Stomach smooth muscle (tissue), 2 donors: ENCODE data around the gene SENP3.

Experiments
- H3K27ac ChIP-seq: one replicate; pipeline ENCODE4 v1.7.0; 2013; ENCODE audit warnings: mild to moderate bottlenecking, low read length, inconsistent platforms
- H3K27me3 ChIP-seq, 2 donors: one replicate each; pipeline ENCODE4 v1.7.0; 2013; ENCODE audit warnings: low read length in 2 of 2; ENCODE audit not compliant: insufficient read depth in 2 of 2, control insufficient read depth in 1 of 2
- H3K36me3 ChIP-seq, 2 donors: one replicate each; pipeline ENCODE4 v1.7.0; 2013; ENCODE audit warnings: low read length in 2 of 2; ENCODE audit not compliant: control insufficient read depth in 2 of 2, insufficient read depth in 2 of 2
- H3K4me1 ChIP-seq: one replicate; pipeline ENCODE4 v1.7.0; 2013; ENCODE audit warnings: low read length; ENCODE audit not compliant: control insufficient read depth, insufficient read depth
- H3K4me3 ChIP-seq, 2 donors: one replicate each; pipeline ENCODE4 v1.7.0; 2013; ENCODE audit warnings: low read length in 2 of 2
- H3K9ac ChIP-seq, 2 donors: one replicate each; pipeline ENCODE4 v1.7.0; 2013; ENCODE audit warnings: low read length in 2 of 2, mild to moderate bottlenecking in 1 of 2
- H3K9me3 ChIP-seq, 2 donors: one replicate each; pipeline ENCODE4 v1.7.0; 2013; ENCODE audit warnings: low read length in 2 of 2; ENCODE audit not compliant: control insufficient read depth in 2 of 2
- donor health status: healthy.
- donor health status: Pancreatic carcinoma.

The SENP3 gene

DNA sequence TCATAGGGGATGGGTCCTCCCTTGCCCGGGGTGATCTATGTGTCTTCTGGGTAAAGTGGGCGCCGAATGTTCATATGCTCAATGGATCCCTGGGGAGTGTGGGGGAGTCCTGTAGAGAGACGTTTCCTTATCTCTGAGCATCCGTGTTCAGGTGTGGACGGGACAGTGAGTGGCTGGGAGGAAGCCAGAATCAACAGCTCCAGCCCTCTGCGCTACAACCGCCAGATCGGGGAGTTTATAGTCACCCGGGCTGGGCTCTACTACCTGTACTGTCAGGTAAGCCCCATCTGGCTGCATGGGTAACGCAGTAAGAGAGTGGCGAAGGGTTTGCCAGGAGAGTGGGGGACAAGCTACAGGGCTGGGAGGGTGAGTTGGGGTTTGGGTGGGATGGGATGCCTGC lies 5.1 kb upstream of the SENP3 start:
- Histone ChIP-seq H3K9ac (no peak overlapping the region), H3K4me3 (no peak overlapping the region)

DNA sequence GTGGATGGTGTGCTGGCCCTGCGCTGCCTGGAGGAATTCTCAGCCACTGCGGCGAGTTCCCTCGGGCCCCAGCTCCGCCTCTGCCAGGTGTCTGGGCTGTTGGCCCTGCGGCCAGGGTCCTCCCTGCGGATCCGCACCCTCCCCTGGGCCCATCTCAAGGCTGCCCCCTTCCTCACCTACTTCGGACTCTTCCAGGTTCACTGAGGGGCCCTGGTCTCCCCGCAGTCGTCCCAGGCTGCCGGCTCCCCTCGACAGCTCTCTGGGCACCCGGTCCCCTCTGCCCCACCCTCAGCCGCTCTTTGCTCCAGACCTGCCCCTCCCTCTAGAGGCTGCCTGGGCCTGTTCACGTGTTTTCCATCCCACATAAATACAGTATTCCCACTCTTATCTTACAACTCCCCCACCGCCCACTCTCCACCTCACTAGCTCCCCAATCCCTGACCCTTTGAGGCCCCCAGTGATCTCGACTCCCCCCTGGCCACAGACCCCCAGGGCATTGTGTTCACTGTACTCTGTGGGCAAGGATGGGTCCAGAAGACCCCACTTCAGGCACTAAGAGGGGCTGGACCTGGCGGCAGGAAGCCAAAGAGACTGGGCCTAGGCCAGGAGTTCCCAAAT lies 4.5 kb upstream of the SENP3 start:
- Histone ChIP-seq H3K27me3 (no peaks in the 10 kb centered on the region), H3K36me3 (peaks cover 0 to 6% of the 10 kb centered on the region in 2 donors), H3K4me1 (peaks cover 45% of the 10 kb centered on the region), H3K4me3 (peak overlapping the region in 1 of 2 donors; percentile 88), H3K9ac (peak overlapping the region; percentile 42 to 86), H3K9me3 (no peaks in the 10 kb centered on the region), H3K27ac (peak overlapping the region; percentile 99)

More for the DNA sequence above, 5.1 kb upstream of the SENP3 start:
- H3K27ac ChIP-seq, result peak overlapping the region; percentile 99
- no peaks in the 10 kb centered on the region for H3K27me3 ChIP-seq
- H3K36me3 ChIP-seq, result peaks cover 0 to 6% of the 10 kb centered on the region in 2 donors
- H3K4me1 ChIP-seq, result peaks cover 44% of the 10 kb centered on the region
- no peaks in the 10 kb centered on the region for H3K9me3 ChIP-seq

DNA sequence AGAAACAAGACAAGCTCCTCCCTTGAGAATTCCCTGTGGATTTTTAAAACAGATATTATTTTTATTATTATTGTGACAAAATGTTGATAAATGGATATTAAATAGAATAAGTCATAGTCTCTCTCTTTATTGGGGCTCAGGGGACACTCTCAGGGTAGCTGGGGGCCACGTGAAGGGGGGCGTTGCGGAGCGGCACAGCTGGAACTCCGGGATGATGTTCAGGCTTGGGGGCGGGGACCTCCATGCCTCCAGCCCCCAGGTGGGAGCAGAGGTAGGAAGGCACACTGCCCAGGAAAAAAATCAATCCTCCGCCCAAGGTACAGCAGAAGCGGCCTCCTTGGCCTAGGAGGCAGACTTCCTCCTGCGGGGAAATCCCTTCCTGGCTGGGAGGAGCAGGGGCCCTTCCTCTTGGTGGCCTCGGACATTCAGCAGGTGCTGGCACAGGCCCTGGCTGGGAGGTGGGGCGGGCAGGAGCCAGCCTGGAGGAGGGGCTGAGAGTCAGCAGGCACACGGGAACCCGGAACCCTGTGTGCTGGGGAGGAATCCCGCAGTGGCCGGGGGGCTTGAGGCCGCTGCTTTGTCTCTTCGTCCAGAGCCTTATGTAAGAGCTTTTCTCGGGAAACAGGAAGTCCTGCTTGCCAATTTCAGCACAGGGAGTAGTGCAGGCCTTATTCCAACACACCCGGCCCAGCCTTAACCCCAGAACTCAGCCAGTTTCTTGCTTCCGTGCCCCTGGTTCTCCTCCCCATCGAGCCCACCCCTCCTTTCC lies 3.8 kb upstream of the SENP3 start:
- H3K4me1 ChIP-seq, result peaks cover 52% of the 10 kb centered on the region
- H3K36me3 ChIP-seq, result peaks cover 0 to 6% of the 10 kb centered on the region in 2 donors
- H3K27me3 ChIP-seq, result no peaks in the 10 kb centered on the region
- H3K27ac ChIP-seq, result peak overlapping the region; percentile 99
- H3K9me3 ChIP-seq, result no peaks in the 10 kb centered on the region
- H3K9ac ChIP-seq, result peak overlapping the region; percentile 81 to 86
- H3K4me3 ChIP-seq, result peak overlapping the region; percentile 44 to 88

DNA sequence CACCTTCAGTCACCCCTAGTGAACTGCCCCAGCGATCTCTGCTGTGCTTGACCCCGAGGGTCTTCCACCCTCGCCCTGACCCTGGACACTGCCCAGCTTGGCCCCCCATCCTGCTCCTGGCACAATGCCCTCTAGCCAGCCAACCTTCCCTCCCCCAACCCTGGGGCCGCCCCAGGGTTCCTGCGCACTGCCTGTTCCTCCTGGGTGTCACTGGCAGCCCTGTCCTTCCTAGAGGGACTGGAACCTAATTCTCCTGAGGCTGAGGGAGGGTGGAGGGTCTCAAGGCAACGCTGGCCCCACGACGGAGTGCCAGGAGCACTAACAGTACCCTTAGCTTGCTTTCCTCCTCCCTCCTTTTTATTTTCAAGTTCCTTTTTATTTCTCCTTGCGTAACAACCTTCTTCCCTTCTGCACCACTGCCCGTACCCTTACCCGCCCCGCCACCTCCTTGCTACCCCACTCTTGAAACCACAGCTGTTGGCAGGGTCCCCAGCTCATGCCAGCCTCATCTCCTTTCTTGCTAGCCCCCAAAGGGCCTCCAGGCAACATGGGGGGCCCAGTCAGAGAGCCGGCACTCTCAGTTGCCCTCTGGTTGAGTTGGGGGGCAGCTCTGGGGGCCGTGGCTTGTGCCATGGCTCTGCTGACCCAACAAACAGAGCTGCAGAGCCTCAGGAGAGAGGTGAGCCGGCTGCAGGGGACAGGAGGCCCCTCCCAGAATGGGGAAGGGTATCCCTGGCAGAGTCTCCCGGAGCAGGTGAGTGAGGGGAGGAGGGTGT lies 3.0 kb upstream of the SENP3 start, which contains the start of gene TNFSF13:
Gene TNFSF13, plus strand, starts transcription at position 207 of the 776 bp plus-strand sequence. Its CDS starts 290 bp downstream, at position 497.
- H3K9me3 ChIP-seq, result no peaks in the 10 kb centered on the region
- peak within 1 kb of the TSS; percentile 44 to 88 for H3K4me3 ChIP-seq
- peak within 1 kb of the TSS; percentile 99 for H3K27ac ChIP-seq
- no peaks in the 10 kb centered on the region for H3K27me3 ChIP-seq
- H3K9ac ChIP-seq, result peak within 1 kb of the TSS; percentile 81 to 86
- peaks cover 59% of the 10 kb centered on the region for H3K4me1 ChIP-seq
- H3K36me3 ChIP-seq, result peaks cover under 1 to 3% of the 10 kb centered on the region in 2 donors

DNA sequence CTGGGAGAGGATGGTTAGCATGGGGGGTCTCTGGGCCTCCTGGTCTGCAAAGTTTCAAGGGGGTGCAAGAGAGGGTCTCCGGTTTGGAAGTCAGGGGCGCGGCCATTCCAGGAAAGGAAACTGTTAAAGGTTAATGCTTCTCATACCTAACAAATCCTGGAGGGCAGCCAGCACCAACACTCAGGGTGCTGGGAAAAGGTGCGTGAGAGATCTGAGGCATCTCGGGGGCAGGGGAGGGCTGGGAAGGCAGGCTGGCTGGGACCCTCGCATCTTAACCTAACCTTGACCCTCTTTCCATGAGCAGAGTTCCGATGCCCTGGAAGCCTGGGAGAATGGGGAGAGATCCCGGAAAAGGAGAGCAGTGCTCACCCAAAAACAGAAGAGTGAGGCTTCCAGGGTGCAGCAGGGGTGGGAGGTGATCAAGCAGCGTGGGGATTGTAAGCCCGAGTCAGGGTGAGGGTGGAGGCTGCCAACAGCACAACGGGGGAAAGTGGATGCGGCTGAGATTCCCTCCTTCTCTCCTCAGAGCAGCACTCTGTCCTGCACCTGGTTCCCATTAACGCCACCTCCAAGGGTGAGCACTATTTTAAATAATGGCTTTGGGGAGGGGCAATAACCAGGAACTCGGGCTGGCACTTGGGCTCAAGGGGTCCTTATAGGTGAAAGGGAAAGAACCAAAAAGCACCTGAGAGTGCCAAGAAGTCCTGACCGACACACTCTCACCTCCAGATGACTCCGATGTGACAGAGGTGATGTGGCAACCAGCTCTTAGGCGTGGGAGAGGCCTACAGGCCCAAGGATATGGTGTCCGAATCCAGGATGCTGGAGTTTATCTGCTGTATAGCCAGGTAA lies 2.2 kb upstream of the SENP3 start:
- Histone ChIP-seq H3K27ac (peak overlapping the region; percentile 99), H3K27me3 (no peaks in the 10 kb centered on the region), H3K4me1 (peaks cover 67% of the 10 kb centered on the region), H3K9me3 (no peaks in the 10 kb centered on the region), H3K36me3 (peaks cover 4% of the 10 kb centered on the region in 2 donors), H3K9ac (peak overlapping the region; percentile 81 to 86), H3K4me3 (peak overlapping the region; percentile 78 to 88)

DNA sequence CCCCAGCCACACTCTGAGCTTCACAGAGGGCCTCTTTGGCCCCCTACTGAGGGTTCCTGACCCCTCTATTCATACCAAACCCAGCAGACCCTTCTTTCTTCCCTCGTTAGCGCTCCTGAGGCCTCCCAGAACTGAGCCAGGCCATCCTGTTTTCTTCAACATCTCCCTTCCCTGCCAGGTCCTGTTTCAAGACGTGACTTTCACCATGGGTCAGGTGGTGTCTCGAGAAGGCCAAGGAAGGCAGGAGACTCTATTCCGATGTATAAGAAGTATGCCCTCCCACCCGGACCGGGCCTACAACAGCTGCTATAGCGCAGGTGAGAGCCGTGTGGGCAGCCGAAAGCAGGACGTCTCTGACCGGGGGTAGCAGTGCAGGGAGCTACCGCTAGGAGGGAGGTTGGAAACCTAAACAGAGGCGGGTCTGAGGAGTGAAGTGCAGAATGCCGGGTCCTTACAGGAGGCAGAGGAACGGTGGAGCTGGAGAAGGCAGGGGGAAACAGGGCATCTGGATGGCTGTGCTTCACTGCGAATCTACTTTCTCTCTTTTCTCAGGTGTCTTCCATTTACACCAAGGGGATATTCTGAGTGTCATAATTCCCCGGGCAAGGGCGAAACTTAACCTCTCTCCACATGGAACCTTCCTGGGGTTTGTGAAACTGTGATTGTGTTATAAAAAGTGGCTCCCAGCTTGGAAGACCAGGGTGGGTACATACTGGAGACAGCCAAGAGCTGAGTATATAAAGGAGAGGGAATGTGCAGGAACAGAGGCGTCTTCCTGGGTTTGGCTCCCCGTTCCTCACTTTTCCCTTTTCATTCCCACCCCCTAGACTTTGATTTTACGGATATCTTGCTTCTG lies 1.3 kb upstream of the SENP3 start:
- Histone ChIP-seq H3K4me1 (peaks cover 72% of the 10 kb centered on the region), H3K36me3 (peaks cover 12 to 13% of the 10 kb centered on the region in 2 donors), H3K9me3 (no peaks in the 10 kb centered on the region), H3K4me3 (peak overlapping the region; percentile 78 to 88), H3K27ac (peak overlapping the region; percentile 99), H3K9ac (peak overlapping the region; percentile 72 to 86), H3K27me3 (no peaks in the 10 kb centered on the region)

DNA sequence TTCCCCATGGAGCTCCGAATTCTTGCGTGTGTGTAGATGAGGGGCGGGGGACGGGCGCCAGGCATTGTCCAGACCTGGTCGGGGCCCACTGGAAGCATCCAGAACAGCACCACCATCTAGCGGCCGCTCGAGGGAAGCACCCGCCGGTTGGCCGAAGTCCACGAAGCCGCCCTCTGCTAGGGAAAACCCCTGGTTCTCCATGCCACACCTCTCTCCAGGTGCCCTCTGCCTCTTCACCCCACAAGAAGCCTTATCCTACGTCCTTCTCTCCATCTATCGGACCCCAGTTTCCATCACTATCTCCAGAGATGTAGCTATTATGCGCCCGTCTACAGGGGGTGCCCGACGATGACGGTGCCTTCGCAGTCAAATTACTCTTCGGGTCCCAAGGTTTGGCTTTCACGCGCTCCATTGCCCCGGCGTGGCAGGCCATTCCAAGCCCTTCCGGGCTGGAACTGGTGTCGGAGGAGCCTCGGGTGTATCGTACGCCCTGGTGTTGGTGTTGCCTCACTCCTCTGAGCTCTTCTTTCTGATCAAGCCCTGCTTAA lies 617 bp upstream of the SENP3 start:
- Histone ChIP-seq H3K27me3 (no peaks in the 10 kb centered on the region), H3K36me3 (peaks cover 14 to 17% of the 10 kb centered on the region in 2 donors), H3K27ac (peak overlapping the region; percentile 99), H3K4me3 (peak overlapping the region; percentile 78 to 88), H3K9me3 (no peaks in the 10 kb centered on the region), H3K9ac (peak overlapping the region; percentile 79 to 86), H3K4me1 (peaks cover 72% of the 10 kb centered on the region)

DNA sequence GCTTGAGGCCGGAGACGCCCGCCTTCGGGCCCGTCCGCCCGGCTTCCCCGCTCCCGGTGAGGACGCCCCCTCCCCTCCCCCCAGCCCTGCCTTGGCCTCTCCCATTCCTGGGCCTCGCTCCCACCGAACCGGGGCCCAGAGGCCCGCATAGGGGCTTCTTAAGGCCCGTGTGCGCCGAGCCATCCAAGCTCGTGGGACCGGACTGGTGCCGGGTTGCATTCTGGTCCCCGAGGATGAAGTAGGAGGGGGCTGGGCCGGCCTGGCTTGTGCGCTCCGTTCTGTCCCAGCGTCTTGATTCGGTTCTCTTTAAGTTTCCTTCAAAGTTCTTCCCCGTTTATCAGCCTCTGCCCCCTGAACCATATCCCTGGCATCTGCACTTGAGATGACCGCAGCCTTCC lies 488 bp downstream of the SENP3 start:
- peaks cover 72% of the 10 kb centered on the region for H3K4me1 ChIP-seq
- no peaks in the 10 kb centered on the region for H3K9me3 ChIP-seq
- H3K36me3 ChIP-seq, result peaks cover 20 to 22% of the 10 kb centered on the region in 2 donors
- peak overlapping the region; percentile 99 for H3K27ac ChIP-seq
- peak overlapping the region; percentile 83 to 88 for H3K4me3 ChIP-seq
- H3K27me3 ChIP-seq, result no peaks in the 10 kb centered on the region
- peak overlapping the region; percentile 89 to 90 for H3K9ac ChIP-seq

DNA sequence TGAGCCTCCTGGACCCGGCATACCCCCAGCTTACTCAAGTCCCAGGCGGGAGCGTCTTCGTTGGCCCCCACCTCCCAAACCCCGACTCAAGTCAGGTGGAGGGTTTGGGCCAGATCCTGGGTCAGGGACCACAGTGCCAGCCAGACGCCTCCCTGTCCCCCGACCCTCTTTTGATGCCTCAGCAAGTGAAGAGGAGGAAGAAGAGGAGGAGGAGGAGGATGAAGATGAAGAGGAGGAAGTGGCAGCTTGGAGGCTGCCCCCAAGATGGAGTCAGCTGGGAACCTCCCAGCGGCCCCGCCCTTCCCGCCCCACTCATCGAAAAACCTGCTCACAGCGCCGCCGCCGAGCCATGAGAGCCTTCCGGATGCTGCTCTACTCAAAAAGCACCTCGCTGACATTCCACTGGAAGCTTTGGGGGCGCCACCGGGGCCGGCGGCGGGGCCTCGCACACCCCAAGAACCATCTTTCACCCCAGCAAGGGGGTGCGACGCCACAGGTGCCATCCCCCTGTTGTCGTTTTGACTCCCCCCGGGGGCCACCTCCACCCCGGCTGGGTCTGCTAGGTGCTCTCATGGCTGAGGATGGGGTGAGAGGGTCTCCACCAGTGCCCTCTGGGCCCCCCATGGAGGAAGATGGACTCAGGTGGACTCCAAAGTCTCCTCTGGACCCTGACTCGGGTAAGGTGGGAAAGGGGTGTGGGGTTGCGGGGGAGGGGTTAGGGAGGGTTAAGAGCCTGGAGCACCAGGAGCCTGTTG lies 1.6 kb downstream of the SENP3 start:
- Histone ChIP-seq H3K36me3 (peaks cover 20 to 27% of the 10 kb centered on the region in 2 donors), H3K9me3 (no peaks in the 10 kb centered on the region), H3K4me1 (peaks cover 62% of the 10 kb centered on the region), H3K4me3 (peak overlapping the region in 1 of 2 donors; percentile 88), H3K27ac (no peak overlapping the region), H3K27me3 (no peaks in the 10 kb centered on the region), H3K9ac (peak overlapping the region; percentile 13 to 90)
